ENCODE data around the gene TRAPPC3. TPM values are rescaled to one million over a fixed set of nuclear protein-coding genes. Genes with fewer than 3 reads are reported as not detected.

TRAPPC3 gene
- total RNA-seq, 1 donor from 2014 or later: 54.6 TPM

DNA sequence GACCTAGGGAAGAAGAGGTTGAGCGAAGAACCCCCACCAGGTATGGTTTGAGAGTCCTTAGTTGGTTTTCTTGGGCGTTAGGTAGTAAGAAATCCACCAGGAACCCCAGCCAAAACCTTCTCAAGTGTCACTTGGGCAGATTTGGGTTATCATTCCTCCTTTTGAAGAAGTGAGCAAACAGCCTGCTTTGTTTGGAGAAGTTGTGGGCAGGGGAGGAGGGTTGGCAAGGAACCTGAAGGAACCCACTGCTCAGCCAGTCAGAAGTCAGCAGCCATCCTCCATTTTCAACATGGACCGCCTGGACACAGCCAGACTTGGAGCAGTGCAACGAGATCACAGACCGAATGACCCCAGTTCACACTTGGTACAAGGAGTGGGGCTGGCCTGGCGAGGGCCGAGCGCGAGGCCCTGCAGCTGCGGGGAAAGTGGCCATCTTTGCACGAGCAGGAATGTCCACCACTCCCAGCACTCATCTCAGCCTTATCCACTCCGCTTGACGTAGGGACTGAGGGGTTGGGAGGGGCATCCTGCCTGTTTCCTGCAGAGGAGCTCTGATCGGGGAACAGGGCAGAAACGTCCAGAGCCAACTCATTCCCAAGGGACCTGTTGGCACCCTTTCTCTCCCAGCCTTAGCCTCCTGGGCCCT, 53.4 kb downstream of the TRAPPC3 start:
- Histone ChIP-seq H3K4me3 (no peak overlapping the region), H3K9me3 (replicated peaks) (no peaks in the 10 kb centered on the region), H3K27me3 (ENCODE audit: low read depth) (no peaks in the 10 kb centered on the region), H3K27ac (replicated peaks) (peak overlapping the region; percentile 9), H3K4me1 (peaks cover 48% of the 10 kb centered on the region), H3K36me3 (peaks cover 43% of the 10 kb centered on the region)
- no peak for DNase-seq
- TF ChIP-seq, protein P1, sequence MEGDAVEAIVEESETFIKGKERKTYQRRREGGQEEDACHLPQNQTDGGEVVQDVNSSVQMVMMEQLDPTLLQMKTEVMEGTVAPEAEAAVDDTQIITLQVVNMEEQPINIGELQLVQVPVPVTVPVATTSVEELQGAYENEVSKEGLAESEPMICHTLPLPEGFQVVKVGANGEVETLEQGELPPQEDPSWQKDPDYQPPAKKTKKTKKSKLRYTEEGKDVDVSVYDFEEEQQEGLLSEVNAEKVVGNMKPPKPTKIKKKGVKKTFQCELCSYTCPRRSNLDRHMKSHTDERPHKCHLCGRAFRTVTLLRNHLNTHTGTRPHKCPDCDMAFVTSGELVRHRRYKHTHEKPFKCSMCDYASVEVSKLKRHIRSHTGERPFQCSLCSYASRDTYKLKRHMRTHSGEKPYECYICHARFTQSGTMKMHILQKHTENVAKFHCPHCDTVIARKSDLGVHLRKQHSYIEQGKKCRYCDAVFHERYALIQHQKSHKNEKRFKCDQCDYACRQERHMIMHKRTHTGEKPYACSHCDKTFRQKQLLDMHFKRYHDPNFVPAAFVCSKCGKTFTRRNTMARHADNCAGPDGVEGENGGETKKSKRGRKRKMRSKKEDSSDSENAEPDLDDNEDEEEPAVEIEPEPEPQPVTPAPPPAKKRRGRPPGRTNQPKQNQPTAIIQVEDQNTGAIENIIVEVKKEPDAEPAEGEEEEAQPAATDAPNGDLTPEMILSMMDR (IDR thresholded peaks at IDR 0.05; ENCODE audit: borderline replicate concordance): no peak
- intact Hi-C loops (cut with micrococcal nuclease): loop anchor here (10.0 kb wide), 1 partner anchor 189 kb away; no protein-coding TSS in a partner anchor

DNA sequence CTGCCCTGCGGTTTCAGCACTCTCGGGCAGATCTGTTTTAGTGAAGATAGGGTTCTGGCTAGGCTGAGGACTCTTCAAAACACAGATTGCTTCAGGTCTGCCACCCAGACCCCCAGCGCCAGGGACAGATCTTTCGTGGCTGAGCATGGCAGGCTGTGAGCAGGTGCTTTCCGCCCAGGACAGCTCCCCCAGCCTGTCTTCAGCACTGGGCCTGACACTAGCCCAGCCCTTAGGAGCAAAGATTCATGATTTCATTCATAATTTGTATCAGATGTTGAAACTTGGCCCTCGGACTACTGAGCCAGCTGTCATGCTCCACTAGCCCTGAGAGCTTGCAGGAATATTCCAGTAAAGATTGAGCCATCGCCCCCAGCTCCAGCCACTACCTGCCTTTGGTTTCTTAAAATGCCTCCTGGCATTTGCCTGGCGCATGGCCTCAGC, 54.6 kb downstream of the TRAPPC3 start:
- TF ChIP-seq, protein P1 (IDR thresholded peaks at IDR 0.05; ENCODE audit: borderline replicate concordance): no peak
- DNase-seq: no peak
- H3K27me3 ChIP-seq (ENCODE audit: low read depth): no peaks in the 10 kb centered on the region
- intact Hi-C loops (cut with micrococcal nuclease): loop anchor here (10.0 kb wide), 1 partner anchor 190 kb away; no protein-coding TSS in a partner anchor
- no peaks in the 10 kb centered on the region for H3K9me3 ChIP-seq (replicated peaks)
- peaks cover 44% of the 10 kb centered on the region for H3K36me3 ChIP-seq
- peaks cover 56% of the 10 kb centered on the region for H3K4me1 ChIP-seq
- no peak overlapping the region for H3K4me3 ChIP-seq
- peak overlapping the region; percentile 44 for H3K27ac ChIP-seq (replicated peaks)

DNA sequence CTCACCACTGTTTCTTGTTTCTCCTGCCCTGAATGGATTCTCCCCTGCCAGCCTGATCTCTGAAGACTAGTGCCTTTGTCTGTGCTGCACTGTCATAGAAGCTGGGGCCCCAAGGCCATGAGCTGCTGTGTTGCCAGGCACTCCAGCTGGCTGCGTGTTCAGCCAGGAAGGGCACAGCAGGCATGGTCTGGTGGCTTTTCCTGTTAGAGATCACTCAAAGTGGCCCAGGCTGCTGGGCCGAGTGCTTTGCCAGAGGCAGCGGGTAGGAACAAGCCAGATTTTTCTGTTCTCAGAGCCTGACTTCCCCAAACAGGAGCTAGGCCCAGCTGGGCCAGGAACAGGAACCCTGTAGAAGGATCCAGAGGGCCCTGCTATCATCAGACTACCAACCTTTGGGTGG, 55.4 kb downstream of the TRAPPC3 start:
- peak overlapping the region; percentile 44 for H3K27ac ChIP-seq (replicated peaks)
- H3K4me3 ChIP-seq: no peak overlapping the region
- peaks cover 44% of the 10 kb centered on the region for H3K36me3 ChIP-seq
- no peaks in the 10 kb centered on the region for H3K9me3 ChIP-seq (replicated peaks)
- H3K27me3 ChIP-seq (ENCODE audit: low read depth): no peaks in the 10 kb centered on the region
- peaks cover 63% of the 10 kb centered on the region for H3K4me1 ChIP-seq
- DNase-seq: no peak
- TF ChIP-seq, protein P1 (IDR thresholded peaks at IDR 0.05; ENCODE audit: borderline replicate concordance): no peak
- intact Hi-C loops (cut with micrococcal nuclease): loop anchor here (10.0 kb wide), 1 partner anchor 191 kb away; no protein-coding TSS in a partner anchor

DNA sequence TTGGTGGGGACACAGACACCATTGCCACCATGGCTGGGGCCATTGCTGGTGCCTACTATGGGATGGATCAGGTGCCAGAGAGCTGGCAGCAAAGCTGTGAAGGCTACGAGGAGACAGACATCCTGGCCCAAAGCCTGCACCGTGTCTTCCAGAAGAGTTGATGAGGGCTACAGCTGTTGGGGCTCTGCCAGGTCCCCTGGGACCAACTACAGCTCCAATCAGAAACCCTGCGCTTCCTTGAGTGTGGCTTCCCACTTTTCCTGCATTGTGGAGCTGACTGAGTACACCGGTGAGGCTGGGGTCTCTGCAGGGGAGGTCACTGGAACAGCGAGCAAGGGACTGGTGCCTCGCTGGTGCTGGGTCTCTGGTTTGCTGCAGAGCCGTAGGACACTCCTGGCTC, 56.1 kb downstream of the TRAPPC3 start:
- Histone ChIP-seq H3K27me3 (ENCODE audit: low read depth) (no peaks in the 10 kb centered on the region), H3K27ac (replicated peaks) (peak overlapping the region; percentile 44), H3K4me1 (peaks cover 69% of the 10 kb centered on the region), H3K4me3 (no peak overlapping the region), H3K36me3 (peaks cover 44% of the 10 kb centered on the region), H3K9me3 (replicated peaks) (no peaks in the 10 kb centered on the region)
- no peak for DNase-seq
- intact Hi-C loops (cut with micrococcal nuclease): loop anchor here (10.0 kb wide), 1 partner anchor 192 kb away; no protein-coding TSS in a partner anchor
- TF ChIP-seq, protein P1 (IDR thresholded peaks at IDR 0.05; ENCODE audit: borderline replicate concordance): no peak

DNA sequence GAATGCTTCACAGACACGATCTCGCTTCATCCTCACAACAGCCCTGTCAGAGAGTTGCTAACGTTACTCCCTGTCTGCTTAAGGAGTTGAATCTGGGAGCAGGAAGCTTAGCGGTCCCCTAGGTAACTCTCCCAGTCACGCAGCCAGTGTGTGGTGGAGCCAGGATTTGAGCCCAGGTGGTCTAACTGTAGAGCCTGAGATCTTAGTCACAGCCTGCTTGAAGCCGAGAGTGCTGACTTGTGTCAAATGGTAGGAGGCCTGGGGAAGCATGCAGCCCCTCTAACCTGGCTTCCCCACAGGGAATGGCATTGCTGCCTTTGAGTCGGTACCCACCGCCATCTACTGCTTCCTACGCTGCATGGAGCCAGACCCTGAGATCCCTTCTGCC, 56.5 kb downstream of the TRAPPC3 start:
- TF ChIP-seq, protein P1 (IDR thresholded peaks at IDR 0.05; ENCODE audit: borderline replicate concordance): no peak
- intact Hi-C loops (cut with micrococcal nuclease): loop anchor here (10.0 kb wide), 1 partner anchor 192 kb away; no protein-coding TSS in a partner anchor
- H3K27ac ChIP-seq (replicated peaks): no peak overlapping the region

More for the DNA sequence above, 56.5 kb downstream of the TRAPPC3 start:
- H3K4me3 ChIP-seq: no peak overlapping the region
- no peak for DNase-seq
- peaks cover 71% of the 10 kb centered on the region for H3K4me1 ChIP-seq
- no peaks in the 10 kb centered on the region for H3K9me3 ChIP-seq (replicated peaks)
- peaks cover 44% of the 10 kb centered on the region for H3K36me3 ChIP-seq
- no peaks in the 10 kb centered on the region for H3K27me3 ChIP-seq (ENCODE audit: low read depth)

Data from left ventricle myocardium inferior (tissue), 1 donor.